Lung (tissue), 12 donors: Measurements from ENCODE around the gene CXCR5. TPM values are rescaled to one million over a fixed set of nuclear protein-coding genes. Genes with fewer than 3 reads are reported as not detected.

Source experiments
- ATAC-seq: fragments of 200-7000 bp; cut with Tn5 transposase; one replicate; pipeline ENCODE4 v1.9.1; 2020; ENCODE audit warnings: moderate number of reproducible peaks; ENCODE audit not compliant: insufficient read depth, low FRiP score
- DNase-seq, 3 donors: peaks; one replicate each; pipeline ENCODE4 v3.0.0-alpha.2; 2013 to 2017
- H3K27ac ChIP-seq, 2 donors: one replicate each; pipeline ENCODE4 v1.5.1; 2013; ENCODE audit warnings: mild to moderate bottlenecking in 2 of 2, moderate library complexity in 2 of 2, control low read depth in 1 of 2, inconsistent platforms in 1 of 2, low read depth in 1 of 2, low read length in 1 of 2
- H3K27me3 ChIP-seq, 3 donors: one replicate each; pipeline ENCODE4 v1.5.1; 2013; ENCODE audit warnings: low read length in 2 of 3; ENCODE audit not compliant: control insufficient read depth in 3 of 3, insufficient read depth in 3 of 3
- H3K36me3 ChIP-seq, 4 donors: one replicate each; pipeline ENCODE4 v1.5.1; 2013; ENCODE audit warnings: low read length in 4 of 4, mild to moderate bottlenecking in 1 of 4, moderate library complexity in 1 of 4; ENCODE audit not compliant: control insufficient read depth in 4 of 4, insufficient read depth in 4 of 4
- H3K4me1 ChIP-seq, 5 donors: one replicate each; pipeline ENCODE4 v1.5.1; 2013; ENCODE audit warnings: low read length in 5 of 5, mild to moderate bottlenecking in 2 of 5, moderate library complexity in 1 of 5; ENCODE audit not compliant: control insufficient read depth in 5 of 5, insufficient read depth in 5 of 5
- H3K4me3 ChIP-seq: one replicate; pipeline ENCODE4 v1.5.1; 2013; ENCODE audit warnings: mild to moderate bottlenecking, control low read depth, moderate library complexity
- H3K9ac ChIP-seq, 2 donors: one replicate each; pipeline ENCODE4 v1.5.1; 2013; ENCODE audit warnings: low read length in 2 of 2, control low read depth in 1 of 2; ENCODE audit not compliant: insufficient read depth in 1 of 2
- H3K9me3 ChIP-seq, 4 donors: one replicate each; pipeline ENCODE4 v1.5.1; 2013; ENCODE audit warnings: low read length in 3 of 4, mild to moderate bottlenecking in 1 of 4, moderate library complexity in 1 of 4; ENCODE audit not compliant: control insufficient read depth in 4 of 4, insufficient read depth in 3 of 4
- WGBS, 2 donors: extraction: QIAGEN DNeasy Blood & Tissue Kit; methylation state at CpG; one replicate each; pipeline ENCODE4 v1.1.7; 2013; 5-methylcytosine and 5-hydroxymethylcytosine counted together
- polyA plus RNA-seq, 2 donors: library from polyadenylated mRNA; stranded (reverse); fragments of 200-250 nt; gene quantifications; one replicate each; pipeline ENCODE4 v1.2.1, GENCODE V29; 2013
- total RNA-seq, 2 donors: library from RNA; depleted of rRNA in 1 of 2; stranded (reverse); fragments of >200 nt in 1 of 2; gene quantifications; one replicate each; pipeline ENCODE4 v1.2.1, GENCODE V29; 2014 to 2021
- TF ChIP-seq, protein P1 (sequence below): IDR thresholded peaks from 2 replicates; pipeline ENCODE4 v1.5.1; 2012; ENCODE audit warnings: mild to moderate bottlenecking; ENCODE audit errors: control extremely low read depth, extremely low read depth
- donor health status: control.
- donor health status: control.
- donor health status: Bipolar disorder and iron deficiency.
- donor health status: healthy.
- donor health status: DM: yes; HTN: yes; CAD: no.

Gene CXCR5
- total and polyA plus RNA-seq, 4 donors = 0.16 to 0.65 (median 0.48) TPM; not detected in 1

DNA sequence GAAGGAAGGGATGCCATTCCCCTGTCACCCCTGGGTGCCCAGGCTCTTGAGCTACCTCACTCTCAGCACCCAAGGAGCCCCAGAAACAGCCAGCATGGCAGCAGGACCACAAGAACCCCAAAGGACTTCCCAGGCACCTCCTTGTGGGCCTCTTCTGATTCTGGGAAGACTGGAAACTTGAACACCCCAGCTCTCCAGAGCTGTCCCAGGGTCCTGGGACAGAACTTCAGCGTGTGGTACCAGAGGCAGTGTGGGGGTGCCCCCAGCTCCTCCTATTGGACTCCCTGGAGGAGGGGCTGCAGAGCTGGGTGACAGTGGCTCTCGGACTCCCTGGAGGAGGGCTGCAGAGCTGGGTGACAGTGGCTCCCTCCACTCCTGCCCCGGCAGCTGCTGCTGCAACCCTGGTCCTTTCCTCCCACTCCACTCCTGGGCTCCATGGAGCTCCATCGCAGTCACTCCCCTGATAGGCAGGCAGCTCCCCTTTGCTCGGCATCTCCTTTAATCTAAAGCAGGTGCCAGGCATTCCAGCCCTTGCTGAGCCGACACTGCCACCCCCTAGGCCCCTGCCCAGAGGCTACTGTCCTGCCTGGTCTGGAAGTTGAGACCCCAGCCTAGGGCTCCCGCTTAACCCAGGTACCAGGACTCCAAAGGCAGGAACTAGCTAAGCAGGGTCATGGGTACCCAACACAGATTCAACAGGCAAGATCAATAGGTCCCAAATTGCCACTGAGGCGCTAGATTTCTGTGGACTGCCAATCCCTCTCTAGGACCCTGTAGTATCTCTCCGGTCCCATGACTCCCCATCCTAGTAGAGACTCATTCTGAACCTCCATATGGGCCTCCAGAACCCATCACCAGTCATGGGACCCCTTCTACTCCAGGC lies 39.3 kb downstream of the CXCR5 start:
- Histone ChIP-seq H3K4me1 (peaks cover 0 to 79% (median 41%) of the 10 kb centered on the region in 5 donors), H3K9me3 (no peaks in the 10 kb centered on the region), H3K27me3 (no peaks in the 10 kb centered on the region), H3K9ac (peak overlapping the region in 1 of 2 donors; percentile 35), H3K36me3 (peaks cover 0 to 7% (median under 1%) of the 10 kb centered on the region in 4 donors), H3K27ac (peak overlapping the region; percentile 88 to 93), H3K4me3 (peak overlapping the region; percentile 91)
- no peak for ATAC-seq
- no peak for DNase-seq
- TF ChIP-seq, protein P1, sequence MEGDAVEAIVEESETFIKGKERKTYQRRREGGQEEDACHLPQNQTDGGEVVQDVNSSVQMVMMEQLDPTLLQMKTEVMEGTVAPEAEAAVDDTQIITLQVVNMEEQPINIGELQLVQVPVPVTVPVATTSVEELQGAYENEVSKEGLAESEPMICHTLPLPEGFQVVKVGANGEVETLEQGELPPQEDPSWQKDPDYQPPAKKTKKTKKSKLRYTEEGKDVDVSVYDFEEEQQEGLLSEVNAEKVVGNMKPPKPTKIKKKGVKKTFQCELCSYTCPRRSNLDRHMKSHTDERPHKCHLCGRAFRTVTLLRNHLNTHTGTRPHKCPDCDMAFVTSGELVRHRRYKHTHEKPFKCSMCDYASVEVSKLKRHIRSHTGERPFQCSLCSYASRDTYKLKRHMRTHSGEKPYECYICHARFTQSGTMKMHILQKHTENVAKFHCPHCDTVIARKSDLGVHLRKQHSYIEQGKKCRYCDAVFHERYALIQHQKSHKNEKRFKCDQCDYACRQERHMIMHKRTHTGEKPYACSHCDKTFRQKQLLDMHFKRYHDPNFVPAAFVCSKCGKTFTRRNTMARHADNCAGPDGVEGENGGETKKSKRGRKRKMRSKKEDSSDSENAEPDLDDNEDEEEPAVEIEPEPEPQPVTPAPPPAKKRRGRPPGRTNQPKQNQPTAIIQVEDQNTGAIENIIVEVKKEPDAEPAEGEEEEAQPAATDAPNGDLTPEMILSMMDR = no peak
- 41 to 74% methylated on average over 9 of the region's 9 CpGs for WGBS, 2 donors

DNA sequence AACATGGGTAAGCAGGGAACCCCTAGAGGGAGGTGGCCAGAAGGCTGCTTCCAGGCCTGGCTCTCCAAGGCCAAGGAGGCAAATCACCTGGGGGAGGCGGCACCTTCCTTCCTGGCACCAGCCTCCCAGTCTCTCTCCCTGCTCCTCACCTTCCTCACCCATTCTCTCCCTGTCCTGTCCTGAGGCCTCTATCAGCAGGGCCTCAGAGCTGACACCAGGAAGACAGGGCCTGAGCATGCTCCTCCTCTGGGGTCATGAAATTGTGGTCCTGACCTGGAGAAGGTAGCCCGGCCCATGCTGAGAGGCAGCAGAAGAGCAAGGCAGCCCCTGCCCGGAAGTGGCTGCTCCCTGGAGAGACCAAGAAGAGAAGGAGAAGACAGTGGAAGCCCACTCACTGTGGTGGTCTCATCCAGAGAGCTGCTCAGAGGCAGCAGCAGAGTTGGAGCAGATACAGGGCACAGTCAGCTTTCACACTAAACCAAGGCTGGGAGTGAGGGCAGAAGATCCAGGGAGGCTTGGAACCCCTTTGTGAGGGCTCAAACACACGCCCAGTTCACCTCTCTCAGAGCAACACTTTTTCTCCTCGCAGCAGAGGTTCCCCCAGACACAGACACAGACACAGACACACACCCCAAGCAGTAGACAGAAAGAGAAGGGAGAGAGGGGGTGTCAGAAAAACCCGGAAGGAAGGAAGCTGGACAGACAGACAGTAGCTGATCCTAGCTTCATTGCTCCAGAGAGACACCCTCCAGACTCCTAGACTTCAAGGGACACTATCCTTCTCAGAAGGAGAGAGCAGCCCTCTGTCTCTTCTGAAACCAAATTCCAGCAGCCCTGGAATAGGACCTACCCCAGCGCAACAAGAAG lies 40.3 kb downstream of the CXCR5 start:
- 16 to 32% methylated on average over 7 of the region's 7 CpGs for WGBS, 2 donors
- Histone ChIP-seq H3K9me3 (no peaks in the 10 kb centered on the region), H3K36me3 (peaks cover 0 to 7% (median under 1%) of the 10 kb centered on the region in 4 donors), H3K4me3 (peak overlapping the region; percentile 91), H3K27ac (peak overlapping the region; percentile 88 to 93), H3K27me3 (no peaks in the 10 kb centered on the region), H3K9ac (peak overlapping the region in 1 of 2 donors; percentile 35), H3K4me1 (peaks cover 0 to 75% (median 34%) of the 10 kb centered on the region in 5 donors)
- ATAC-seq (no peak), DNase-seq (no peak)
- TF ChIP-seq, protein P1 = no peak

DNA sequence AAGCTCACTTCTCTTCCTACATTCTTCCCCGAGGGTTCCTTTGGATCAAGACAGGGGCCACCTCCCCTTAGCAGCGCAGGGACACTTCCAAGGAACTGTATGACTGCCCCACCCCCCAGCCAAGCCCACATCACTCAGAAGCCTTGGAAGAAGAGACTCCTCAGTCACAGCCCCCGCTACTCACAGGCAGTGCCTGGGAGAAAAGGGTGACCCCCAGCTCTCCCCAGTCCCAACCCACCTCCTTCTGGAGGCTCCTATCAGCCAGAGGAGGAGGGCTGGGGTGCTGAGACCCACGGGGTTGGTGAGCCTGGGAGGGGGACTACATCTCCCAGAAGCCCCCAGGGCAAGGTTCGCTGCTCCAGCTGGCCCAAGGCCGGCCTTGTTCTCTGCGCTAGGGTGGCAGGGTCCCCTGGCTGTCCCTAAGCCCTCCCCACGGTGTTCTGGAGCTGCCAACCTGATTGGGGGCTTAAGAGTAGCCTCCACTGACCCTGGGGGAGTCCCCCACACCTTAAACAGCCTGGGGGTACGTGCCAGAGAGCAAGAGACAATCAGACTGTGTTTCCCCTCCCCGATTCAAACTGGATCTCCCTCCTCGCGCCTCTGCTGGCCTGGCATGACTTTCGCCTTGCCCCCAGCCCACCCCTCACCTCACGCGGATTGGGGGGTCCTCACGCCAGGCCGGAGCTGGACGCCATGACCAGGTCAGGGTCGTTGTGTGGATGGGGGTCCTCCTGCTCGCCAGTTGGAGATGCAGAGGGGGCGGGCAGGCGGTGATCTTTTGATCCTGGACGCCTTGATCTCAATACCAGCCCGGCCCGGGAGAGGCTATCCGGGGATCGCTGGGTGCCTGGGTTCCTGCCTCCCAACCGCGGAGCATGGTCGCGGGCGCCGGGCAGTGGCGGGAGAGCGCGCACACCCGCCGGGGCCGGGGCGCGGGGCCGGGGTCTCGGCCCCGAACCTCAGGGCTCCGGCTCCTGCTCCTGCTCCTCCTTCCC lies 41.2 kb downstream of the CXCR5 start:
- WGBS, 2 donors = 1% methylated on average over 39 to 45 of the region's 45 CpGs
- ATAC-seq = no peak
- peaks cover 0 to 7% (median under 1%) of the 10 kb centered on the region in 4 donors for H3K36me3 ChIP-seq
- no peaks in the 10 kb centered on the region for H3K27me3 ChIP-seq
- no peaks in the 10 kb centered on the region for H3K9me3 ChIP-seq
- H3K9ac ChIP-seq = peak overlapping the region; percentile 3 to 35
- H3K4me1 ChIP-seq = peaks cover 0 to 67% (median 28%) of the 10 kb centered on the region in 5 donors
- peak overlapping the region; percentile 88 to 93 for H3K27ac ChIP-seq
- DNase-seq = peak; percentile 65 to 73 (median 72)
- peak overlapping the region; percentile 91 for H3K4me3 ChIP-seq
- TF ChIP-seq, protein P1 = no peak
